GM18508 (cell line): Measurements from ENCODE around the gene ANKRD7.
A peak's percentile ranks its signal among the peaks of the same experiment; 100 is the strongest.
"Not testable (repeated sequence)": the region's sequence is repeated elsewhere in the genome, so short reads cannot be mapped to it uniquely, and the experiment has no call there.

Experiments
- ATAC-seq: cut with Tn5 transposase; IDR thresholded peaks from one replicate; pipeline ENCODE4 v1.9.1; 2021; ENCODE audit warnings: moderate number of reproducible peaks; ENCODE audit not compliant: insufficient read depth, unreplicated experiment

Gene ANKRD7

GRCh38 chr7:118232837-118233236 is 8.3 kb downstream of the ANKRD7 start:
- ATAC-seq, result no peak

GRCh38 chr7:118233799-118234198 is 9.3 kb downstream of the ANKRD7 start:
- ATAC-seq, result no peak

- no peak for ATAC-seq
Observed at GRCh38 chr7:118239014-118239413, 14.5 kb downstream of the ANKRD7 start.

GRCh38 chr7:118240320-118240719 is 15.8 kb downstream of the ANKRD7 start:
- ATAC-seq, result not testable (repeated sequence)

- no peak for ATAC-seq
Observed at GRCh38 chr7:118243695-118244094, 19.2 kb downstream of the ANKRD7 start.

- peak; percentile 78 for ATAC-seq
Observed at GRCh38 chr7:118245267-118246040, 20.9 kb downstream of the ANKRD7 start.

- ATAC-seq, result no peak
Observed at GRCh38 chr7:118250860-118251494, 26.5 kb downstream of the ANKRD7 start.

GRCh38 chr7:118252087-118252486 is 27.6 kb downstream of the ANKRD7 start:
- ATAC-seq, result no peak

GRCh38 chr7:118259115-118259514 is 34.6 kb downstream of the ANKRD7 start:
- no peak for ATAC-seq

- ATAC-seq, result no peak
Observed at GRCh38 chr7:118264836-118265235, 40.3 kb downstream of the ANKRD7 start.

- no peak for ATAC-seq
Observed at GRCh38 chr7:118280319-118281012, 56.0 kb downstream of the ANKRD7 start.

GRCh38 chr7:118281196-118281595 is 56.7 kb downstream of the ANKRD7 start:
- ATAC-seq, result no peak

GRCh38 chr7:118285358-118285757 is 60.9 kb downstream of the ANKRD7 start:
- ATAC-seq, result no peak

- no peak for ATAC-seq
Observed at GRCh38 chr7:118286131-118286530, 61.6 kb downstream of the ANKRD7 start.

- ATAC-seq, result peak; percentile 75
Observed at GRCh38 chr7:118288098-118288497, 63.6 kb downstream of the ANKRD7 start.

- no peak for ATAC-seq
Observed at GRCh38 chr7:118289476-118289875, 65.0 kb downstream of the ANKRD7 start.
